NCI-H1105 (cell line): Measurements from ENCODE around the gene DPRX.

Source experiments
- DNase-seq: peaks from one replicate; lab custom pipeline; 2025; lab: John Stamatoyannopoulos, UW

Gene DPRX, protein sequence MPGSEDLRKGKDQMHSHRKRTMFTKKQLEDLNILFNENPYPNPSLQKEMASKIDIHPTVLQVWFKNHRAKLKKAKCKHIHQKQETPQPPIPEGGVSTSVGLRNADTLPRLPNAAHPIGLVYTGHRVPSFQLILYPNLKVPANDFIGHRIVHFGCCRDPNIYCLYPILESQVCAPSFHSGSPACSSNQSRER

DNA sequence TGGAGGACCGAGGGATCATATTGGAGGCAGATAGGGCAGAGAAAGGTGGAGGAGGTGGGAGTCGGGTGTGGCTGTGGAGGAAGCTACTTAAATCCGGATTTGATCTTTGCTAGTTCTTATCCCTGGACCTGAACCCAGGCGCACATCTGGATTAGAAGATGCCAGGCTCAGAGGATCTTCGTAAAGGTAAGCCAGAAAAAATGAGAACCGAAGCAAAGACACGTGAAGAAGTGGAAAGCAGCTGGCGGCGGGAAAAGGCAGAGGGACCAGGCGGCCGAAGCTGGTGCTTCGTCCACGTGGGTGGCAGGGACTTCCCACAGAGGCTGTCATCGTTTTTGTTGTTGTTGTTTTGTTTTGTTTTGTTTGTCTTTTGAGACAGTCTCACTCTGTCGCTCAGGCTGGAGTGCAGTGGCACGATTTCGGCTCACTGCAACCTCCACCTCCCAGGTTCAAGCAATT, at the start of gene DPRX:
Gene DPRX, plus strand, starts transcription at position 51 of the 459 bp plus-strand sequence. Its CDS starts 108 bp downstream, at position 159.
- DNase-seq = no peak

DNA sequence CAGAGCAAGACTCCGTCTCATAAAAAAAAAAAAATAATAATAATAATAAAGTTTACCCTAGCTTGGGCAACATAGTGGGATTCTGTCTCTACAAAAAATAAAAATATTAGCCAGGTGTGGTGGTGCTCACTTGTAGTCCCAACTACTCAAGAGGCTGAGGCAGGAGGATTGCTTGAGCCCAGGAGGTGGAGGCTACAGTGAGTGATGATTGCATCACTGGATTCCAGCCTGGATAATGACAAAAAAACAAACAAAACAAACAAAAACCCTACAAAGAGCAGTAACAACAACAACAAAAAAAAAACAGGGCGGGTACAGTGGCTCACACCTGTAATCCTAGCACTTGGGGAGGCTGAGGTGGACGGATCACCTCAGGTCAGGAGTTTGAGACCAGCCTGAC, 48.6 kb upstream of the DPRX start:
- no peak for DNase-seq

DNA sequence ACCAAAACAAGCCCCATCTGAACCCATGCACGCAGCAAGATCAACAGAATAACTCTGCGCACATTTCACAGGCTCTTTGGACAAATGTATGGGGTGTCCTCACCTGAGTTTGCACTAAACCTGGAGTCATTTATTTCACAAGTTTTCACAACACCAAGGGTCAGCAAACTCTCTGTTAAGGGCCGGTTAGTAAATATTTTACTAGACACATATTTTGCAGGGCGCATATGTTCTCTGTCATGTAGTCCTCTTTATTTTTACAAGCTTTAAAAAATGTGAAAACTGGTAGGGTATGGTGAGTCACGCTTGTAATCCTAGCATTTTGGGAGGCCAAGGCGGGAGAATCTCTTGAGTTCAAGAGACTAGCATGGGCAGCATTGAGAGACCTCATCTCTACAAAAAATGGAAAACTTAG, 45.5 kb upstream of the DPRX start:
- no peak for DNase-seq

DNA sequence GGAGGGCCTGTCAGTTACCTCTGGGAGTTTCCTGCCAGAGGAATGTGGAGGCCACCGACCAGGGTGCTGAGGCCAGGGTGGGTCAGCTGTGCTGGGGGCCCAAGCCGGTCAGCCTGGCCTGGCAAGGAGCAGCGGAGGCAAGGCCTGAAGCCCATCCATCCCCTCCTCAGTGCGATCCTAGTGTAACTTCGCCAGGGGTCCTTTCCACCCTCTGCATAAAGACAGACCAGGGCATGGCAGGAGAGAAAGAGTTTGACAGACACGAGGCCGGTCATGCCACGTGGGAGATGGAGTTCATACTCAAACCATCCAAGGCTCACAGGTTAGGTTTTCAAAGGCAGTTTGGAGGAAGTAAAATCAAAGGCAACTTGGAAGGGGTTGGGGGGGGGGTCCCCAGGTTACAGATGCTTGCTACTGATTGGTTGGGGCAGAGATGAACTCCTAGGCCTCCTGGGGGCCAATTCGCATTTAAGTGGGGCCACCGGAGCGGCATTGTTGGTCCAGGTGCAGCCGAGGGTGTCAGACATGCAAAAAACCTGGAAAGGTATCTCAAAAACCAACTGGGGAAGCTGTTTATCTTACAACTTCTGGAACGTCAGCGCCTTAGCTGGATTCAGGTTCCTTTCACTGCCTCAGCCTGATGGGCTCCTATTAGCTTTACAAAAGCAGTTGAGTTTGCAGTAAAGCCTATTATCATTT, 36.8 kb upstream of the DPRX start:
- no peak for DNase-seq

DNA sequence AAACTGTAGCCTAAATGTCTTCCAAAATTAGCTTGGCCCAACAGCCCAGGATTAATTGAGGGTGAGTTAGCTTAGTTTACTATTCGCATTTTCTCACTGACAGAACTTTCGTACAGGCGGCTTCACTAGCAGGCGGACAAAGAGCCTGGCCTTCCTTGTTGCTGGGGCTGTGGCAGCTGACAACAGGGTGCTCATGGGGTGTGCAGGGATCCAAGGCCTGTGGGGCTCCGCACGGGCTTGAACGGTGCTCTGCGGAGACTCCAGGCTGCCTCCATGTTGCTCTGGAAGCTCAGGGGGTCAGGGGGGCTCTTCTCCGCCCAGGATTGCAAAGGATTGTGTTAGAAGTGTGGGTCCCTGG, 36.3 kb upstream of the DPRX start:
- DNase-seq = no peak

DNA sequence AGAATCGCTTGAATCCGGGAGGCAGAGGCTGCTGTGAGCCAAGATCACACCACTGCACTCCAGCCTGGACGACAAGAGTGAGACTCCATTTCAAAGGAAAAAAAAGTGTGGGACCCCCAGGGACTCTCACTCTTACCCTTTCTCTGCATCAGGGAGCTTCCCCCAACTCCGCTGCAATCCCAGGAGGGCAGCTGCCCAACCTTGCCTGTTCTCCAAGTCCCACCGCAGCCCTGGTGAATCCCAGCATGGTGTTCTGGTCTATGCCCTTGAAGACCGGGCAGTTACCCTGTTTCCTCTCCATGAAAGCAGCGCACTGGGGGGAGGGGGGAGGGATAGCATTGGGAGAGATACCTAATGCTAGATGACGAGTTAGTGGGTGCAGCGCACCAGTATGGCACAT, 35.7 kb upstream of the DPRX start:
- DNase-seq = no peak

DNA sequence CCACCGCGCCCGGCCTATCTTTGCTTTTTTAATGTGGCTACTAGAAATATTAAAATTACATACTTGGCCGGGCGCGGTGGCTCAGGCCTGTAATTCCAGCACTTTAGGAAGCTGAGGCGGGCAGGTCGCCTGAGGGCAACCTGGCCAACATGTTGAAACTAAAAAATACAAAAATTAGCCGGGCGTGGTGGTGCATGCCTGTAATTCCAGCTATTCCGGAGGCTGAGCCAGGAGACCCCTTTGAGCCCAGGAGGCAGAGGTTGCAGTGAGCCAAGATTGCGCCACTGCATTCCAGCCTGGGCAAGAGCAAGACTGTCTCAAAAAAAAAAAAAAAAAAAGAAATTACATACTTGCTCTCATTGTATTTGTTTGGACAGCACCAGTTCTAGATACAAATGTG, 34.8 kb upstream of the DPRX start:
- DNase-seq = no peak

DNA sequence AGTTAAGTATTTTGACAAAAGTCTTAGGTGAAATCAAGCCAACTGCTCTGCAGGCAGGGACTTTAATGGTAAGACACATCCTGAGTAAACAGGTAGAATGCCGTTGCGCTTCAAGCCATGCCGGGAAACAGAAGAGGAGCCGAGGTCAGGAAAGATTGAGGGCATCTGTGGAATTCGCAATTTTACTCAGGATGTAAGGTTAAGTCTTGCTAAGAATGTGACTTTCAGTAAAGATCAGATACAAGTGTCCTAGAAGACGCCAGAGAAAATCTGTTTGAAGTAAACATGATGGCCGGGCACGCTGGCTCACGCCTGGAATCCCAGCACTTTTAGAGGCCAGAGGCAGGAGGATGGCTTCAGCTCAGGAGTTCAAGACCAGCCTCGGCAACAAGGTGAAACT, 33.4 kb upstream of the DPRX start:
- no peak for DNase-seq

DNA sequence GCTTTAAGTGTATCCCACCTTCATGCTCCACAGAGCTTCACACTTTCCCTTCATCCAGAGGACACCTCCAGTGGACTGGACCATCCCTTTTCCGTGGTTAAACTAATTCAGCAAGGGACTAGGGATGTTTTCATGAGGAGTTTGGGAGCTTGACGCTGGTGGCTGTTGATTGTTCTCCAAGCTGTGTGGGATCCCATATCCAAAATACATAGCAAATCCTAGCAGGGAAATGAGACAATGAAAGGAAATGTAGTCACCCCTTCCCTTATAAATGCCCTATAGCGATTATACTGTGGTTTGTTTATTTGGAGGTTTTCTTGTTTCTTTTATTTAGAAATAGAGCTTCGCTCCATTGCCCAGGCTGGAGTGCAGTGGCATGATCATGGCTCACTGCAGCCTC, 31.6 kb upstream of the DPRX start:
- DNase-seq = no peak

DNA sequence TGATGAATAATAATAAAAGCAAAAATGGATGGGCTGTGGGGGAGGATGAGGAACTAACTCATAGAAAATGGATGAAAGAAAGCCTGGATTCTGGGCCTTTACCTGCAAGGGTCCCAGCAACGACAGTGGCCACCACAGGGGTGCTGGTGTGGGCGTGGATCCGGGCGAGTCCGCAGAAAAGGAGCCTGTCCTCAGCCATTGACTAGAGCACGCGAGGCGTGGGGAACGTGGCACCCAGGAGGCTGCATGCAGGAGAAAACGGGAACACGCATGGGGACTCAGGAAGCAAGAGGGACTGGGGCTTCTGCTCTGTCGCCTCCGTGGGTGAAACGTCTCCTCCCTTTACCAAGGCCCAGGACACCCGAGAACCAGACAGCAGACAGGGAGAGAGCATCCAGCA, 25.8 kb upstream of the DPRX start:
- no peak for DNase-seq

DNA sequence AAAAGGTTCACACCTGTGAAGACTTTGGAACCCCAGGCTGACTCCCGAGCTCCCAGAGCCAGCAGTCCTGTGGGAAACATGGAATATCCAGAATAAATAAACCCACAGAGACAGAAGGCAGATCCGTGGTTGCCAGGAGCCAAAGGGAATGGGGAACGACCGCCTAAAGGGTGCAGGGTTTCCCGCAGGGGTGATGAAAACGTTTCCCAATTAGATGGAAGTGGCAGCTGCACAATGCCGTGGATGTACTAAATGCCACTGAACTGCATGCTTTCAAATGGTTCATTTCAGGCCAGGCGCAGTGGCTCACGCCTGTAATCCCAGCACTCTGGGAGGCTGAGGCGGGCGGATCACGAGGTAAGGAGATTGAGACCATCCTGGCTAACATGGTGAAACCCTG, 23.4 kb upstream of the DPRX start:
- DNase-seq = no peak

DNA sequence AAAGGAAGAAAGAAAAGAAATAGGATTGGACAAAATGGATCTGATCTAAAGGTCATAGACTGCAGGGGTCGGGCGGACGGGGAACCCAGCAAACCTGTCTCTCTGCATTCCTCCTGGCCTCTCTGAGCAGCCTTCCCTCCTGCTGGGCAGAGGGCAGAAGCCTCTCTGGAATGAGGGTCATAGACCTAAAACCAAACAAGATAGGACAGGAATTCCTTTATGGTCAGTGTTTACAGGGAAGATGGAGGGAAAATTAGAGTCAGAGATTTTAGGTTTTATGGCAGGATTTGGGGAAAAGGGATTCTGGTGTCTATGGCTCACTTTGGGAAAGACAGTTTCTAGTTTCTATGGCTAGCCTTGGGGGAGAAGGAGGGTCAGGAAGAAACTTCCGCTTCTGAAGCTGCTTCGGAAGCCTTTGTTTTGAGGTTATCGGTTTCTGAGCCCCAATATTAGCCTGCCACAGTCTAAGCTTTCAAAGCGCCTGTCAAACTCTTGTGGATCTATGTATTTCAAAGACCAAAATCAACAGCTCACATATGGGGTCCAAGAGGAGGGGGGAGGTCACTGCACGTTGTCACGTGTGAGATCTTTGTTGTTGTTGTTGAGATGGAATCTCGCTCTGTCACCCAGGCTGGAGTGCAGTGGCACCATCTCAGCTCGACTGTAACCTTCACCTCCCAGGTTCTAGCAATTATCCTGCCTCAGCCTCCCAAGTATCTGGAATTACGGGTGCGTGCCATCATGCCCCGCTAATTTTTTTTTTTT, 18.9 kb upstream of the DPRX start:
- DNase-seq = no peak

DNA sequence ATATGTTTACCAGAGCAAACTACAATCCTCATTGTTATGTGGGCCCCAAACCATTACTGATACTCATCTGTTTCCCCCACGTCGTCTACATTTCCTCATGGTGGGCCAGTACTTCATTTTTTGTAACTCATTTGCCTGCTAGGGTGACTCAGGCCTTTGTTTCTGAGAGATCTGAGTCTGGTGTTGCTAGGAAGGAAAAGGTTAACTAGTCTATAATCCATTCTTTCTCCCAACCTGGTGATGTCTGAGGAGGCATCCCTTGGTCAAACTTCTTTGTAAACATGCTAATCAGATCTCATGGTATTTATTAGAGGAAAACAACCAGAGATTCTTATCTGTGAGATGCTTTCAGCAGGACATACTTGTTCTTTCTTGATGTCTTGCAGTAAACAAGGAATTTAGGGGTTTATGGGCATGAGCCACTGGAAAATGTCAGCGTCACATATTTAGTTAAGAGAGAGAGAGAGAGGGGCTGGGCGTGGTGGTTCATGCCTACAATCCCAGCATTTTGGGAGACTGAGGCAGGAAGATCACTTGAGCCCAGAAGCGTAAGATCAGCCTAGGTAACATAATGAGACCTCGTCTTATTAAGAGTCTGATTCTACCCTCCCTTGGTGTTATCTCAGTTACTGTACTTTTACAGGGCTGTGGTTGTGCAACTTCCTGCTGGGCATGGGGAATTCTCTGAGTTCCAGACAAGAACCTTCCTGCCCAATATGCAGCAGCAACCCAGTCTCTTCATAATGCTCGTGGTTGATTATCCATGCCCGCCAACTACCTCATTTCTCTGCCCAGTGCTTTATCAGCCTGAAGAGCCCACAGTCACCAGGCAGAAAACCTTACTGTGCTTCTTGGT, 9.7 kb upstream of the DPRX start:
- no peak for DNase-seq

DNA sequence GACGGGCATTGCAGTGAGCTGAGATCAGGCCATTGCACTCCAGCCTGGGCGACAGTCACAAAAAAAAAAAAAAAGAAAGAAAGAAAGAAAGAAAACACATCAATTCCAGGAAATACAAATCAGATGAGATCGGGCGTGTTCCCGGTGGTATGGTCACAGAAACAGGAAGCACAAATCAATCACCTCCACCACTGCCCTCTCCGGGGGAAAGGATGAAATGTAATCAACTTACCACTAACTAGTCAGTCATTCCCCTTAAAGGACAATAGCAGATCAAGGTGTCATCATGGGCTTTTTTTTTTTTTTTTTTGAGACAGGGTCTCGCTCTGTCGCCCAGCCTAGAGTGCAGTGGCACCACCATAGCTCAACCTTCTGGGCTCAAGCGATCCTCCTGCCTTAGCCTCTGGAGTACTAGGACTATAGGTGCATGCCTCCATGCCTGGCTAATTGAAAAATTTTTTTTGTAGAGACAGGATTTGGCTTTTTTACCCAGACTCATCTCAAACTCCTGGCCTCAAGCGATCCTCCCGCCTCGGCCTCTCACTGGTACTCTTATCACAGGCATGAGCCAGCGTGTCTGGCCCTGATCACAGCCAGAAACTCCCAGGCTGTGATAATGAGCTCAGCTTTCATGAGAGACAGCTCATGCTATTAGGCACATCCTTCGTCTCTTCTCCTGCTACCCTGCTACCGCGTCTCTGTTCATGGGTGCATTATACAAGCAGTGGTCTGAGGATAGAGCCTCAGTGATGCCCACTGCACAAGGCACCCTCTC, 6.8 kb upstream of the DPRX start:
- DNase-seq = no peak

DNA sequence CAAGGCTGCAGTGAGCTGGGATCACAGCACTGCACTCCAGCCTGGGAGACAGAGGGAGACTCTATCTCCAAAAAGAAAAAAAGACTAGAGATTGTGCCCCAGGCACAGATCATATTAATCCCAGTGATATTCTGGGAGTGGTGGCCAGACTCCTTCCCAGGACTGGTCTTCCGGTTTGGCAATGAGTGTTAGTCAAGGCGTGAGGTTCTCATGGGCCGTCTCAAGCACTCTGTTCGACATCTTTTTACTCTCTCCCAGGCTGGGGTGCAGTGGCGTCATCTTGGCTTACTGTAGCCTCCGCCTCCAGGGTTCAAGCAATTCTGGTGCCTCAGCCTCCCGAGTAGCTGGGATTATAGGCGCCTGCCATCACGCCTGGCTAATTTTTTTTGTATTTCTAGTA, 5.3 kb upstream of the DPRX start:
- DNase-seq = no peak

DNA sequence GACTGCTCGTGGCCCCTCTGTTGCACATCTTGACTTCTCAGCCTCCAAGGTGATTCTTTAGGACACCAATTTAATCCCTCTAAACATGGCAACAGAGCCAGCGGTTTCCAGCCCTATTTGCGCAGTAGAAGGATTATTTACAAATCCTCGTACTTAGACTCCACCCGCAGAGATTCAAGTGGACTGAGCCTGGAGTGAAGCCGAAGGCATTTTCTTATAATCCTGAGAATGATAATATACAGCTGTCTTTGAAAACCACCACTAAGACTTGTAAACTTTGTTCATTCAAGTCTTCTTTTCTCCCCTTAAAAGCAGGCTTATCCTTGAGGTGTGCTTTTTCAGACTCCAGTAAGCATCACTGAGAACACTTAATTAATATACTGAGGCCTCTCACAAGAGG, 4.8 kb upstream of the DPRX start:
- no peak for DNase-seq

DNA sequence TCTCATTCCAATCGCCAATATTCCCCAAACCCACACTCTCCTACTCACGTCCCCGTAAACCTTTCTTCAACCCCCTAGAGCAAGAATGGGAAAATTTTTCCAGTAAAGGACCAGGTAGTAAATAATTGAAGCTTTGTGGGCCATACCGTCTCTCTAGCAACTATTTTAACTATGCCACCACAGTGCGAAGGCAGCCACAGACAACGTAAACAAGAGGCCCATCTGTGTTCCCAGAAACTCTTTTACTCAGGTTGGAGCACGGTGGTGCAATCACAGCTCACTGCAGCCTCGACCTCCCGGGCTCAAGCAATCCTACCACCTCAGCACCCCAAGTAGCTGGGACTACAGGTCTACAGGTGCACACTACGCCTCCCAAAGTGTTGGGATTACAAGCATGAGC, 3.0 kb downstream of the DPRX start:
- no peak for DNase-seq

DNA sequence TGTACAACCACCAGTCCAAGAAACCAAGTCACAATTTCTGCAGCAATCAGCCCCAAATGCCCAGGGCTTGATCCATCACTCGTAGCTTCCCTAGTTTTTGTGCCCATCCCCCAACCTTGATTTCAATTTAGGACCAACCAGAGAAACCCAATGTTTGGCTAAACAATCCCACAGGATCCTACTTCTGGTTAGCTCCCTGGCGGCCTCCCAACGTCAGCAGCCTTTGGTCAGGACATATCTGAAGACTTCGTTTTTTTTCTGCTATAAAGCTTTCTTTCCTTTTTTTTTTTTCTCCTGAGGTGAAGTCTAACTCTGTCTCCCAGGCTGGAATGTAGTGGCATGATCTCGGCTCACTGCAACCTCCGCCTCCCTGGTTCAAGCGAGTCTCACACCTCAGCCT, 7.7 kb downstream of the DPRX start:
- DNase-seq = no peak

DNA sequence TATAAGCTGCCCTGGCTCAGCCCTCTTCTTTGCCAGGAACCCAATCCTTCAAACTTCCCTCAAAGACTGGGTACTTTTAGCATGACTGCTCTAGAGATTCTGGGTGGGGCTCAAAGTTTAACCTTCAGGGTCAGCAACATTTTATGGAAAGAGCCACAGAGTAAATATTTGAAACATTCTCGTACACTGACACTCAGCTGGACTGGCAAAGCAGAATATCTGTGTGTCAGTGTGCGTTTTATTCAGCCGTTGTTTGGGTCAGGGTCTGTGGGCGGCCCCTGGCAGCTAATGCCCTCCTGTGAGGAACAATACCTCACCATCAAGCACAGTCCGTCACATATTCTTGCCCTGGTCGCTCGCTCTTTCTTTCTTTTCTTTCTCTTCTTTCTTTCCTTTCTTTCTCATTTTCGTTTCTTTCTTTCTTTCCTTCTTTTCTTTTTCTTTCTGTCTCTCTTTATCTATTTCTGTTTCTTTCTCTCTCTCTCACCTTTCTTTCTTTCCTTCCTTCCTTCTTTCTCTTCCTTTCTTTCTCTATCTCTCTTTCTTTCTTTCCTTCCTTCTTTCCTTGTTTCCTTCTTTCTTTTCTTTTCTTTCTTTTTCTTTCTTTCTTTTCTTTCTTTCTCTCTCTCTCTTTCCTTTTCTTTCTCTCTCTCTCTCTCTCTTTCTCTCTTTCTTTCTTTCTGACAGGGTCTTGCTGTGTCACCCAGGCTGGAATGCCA, 10.7 kb downstream of the DPRX start:
- DNase-seq = no peak

DNA sequence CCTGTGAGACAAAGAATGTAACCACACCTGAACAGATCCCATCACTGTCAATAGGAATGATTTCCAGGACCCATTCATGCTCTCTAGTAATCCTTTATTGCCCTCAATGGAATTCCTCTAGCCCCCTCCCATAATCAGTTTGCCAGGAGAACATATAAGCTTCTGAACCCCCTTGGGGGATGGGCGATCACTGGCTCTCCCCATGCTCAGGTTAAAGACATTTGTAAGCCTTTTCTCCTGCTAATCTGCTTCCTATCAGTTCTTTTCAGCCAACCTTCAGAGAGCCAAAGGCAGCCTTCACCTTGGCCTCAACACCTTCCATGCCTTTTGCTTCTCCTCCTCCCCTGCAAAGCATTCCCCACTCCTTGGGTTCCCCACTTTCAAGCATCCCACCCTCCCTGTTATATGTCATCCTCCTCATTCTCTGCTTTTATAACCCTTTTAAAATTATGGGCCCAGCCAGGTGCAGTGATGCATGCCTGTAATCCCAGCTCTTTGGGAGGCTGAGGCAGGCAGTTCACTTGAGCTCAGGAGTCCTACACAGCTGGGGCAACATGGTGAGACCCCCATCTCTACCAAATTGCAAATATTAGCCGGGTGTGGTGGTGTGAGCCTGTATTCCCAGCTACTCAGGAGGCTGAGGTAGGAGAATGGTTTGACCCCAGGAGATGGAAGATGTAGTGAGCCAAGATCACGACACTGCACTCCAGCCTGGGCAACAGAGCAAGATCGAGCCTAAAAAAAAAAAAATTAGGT, 12.4 kb downstream of the DPRX start:
- DNase-seq = no peak
